GM19035 (cell line): ENCODE measurements around the gene SYTL3.
"Not testable (repeated sequence)": the region's sequence is repeated elsewhere in the genome, so short reads cannot be mapped to it uniquely, and the experiment has no call there.

Source experiments
- ATAC-seq: cut with Tn5 transposase; IDR thresholded peaks from one replicate; pipeline ENCODE4 v1.9.1; 2021; ENCODE audit not compliant: unreplicated experiment

Gene SYTL3

DNA sequence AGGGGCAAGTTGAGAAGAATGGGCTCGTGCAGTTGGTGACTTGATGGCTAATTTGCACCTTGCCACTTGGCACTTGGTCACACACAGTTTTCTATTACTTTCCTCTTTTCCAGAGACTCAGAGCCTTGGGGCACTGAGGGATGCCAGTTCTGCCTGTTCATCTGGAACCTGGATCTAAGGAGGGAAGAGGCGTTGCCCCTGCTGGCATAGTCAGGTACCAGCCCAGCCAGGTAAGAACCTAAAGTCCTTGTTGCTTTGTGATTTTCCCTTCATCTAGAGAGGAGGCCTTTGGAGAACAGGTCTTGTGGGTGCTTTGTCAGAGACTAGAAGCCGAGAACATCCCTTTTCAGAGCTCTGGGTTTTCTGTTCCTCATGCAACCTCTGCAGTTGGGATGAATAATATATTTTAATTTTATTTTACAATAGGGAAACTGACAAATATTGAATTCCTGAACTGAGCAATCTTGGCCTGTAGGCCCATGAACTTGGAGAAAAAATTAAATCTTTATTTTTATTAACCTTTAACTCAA is 11.4 kb downstream of the SYTL3 start:
- ATAC-seq: no peak

DNA sequence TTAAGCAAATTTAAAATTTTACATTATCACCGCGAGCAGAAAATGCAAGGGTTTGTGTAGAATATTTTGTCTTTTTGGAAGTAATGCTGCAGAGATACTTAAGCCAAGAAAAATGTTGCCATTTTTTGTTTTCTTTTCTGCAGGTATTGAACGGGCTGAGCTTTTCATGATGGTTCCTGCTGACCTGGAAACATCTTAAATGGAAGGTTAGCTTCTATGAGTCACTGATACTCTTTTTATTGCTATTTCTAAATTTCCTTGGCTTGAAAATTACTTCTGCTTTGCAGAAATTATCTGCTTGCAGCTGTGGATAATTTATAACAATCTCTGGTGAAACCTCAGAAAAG is 12.7 kb downstream of the SYTL3 start:
- ATAC-seq: no peak

DNA sequence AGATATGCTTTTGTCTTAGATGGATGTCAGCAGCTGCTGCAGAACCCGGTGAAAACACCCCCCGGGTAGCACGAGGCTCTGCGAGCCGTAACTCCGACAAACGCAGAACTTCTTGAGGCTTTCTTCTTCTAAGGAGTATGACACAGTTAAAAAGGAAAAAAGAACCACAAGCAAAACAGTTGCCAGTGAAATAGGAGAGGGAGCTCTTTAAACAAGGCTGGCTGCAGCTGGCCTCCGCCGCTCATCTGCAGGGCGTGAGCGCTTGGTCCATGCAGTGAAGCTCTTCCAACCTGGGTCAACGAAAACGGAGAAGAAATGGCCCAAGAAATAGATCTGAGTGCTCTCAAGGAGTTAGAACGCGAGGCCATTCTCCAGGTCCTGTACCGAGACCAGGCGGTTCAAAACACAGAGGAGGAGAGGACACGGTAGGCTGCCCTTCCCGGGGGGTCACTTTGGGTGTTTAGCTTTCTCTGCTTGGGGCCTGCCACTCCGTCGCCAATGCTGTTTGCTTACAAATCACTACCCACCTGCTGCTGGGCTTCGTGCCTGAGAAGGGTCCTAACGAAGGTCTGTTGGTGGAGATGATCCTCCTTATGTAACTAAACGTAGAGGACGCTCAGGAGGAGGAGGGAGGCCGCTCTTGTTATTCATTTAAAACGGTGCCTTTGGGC is 13.2 kb downstream of the SYTL3 start:
- no peak for ATAC-seq

DNA sequence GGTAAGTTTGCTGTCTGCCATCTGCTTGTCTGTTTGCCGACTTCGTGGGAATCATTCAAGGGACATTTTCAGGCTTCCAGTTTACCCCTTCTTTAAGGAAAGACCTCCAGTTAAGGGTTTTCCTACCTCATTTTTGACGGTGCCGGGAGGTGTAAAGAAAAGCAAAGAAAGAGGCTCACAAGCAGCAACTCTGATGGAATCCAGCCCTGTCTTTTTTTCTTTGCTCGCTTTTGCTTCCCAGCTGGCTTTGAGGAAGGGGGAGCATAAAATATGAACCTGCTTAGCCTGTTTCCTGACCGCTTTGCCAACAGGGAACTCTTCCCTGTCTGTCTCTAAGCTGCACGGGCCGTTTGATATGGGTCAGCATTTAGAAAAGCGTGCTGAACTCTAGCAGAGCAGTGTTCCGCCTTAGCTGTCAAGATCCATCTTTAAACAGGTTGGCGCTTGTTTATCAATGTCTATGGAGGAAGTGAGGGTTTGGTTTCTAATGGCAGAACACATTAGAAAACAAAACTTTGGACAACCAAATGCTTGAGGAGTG is 13.8 kb downstream of the SYTL3 start:
- no peak for ATAC-seq

DNA sequence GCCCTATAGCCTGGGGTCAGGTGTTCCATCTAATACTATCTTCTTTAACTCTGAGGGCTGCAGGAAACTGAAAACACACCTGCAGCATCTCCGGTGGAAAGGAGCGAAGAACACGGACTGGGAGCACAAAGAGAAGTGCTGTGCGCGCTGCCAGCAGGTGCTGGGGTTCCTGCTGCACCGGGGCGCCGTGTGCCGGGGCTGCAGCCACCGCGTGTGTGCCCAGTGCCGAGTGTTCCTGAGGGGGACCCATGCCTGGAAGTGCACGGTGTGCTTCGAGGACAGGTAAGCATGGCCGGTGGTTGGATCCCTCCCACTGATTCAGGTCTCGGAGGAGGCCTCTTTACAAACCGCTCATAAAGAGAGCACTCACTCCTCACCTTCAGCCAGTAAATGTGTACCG is 15.5 kb downstream of the SYTL3 start:
- no peak for ATAC-seq

DNA sequence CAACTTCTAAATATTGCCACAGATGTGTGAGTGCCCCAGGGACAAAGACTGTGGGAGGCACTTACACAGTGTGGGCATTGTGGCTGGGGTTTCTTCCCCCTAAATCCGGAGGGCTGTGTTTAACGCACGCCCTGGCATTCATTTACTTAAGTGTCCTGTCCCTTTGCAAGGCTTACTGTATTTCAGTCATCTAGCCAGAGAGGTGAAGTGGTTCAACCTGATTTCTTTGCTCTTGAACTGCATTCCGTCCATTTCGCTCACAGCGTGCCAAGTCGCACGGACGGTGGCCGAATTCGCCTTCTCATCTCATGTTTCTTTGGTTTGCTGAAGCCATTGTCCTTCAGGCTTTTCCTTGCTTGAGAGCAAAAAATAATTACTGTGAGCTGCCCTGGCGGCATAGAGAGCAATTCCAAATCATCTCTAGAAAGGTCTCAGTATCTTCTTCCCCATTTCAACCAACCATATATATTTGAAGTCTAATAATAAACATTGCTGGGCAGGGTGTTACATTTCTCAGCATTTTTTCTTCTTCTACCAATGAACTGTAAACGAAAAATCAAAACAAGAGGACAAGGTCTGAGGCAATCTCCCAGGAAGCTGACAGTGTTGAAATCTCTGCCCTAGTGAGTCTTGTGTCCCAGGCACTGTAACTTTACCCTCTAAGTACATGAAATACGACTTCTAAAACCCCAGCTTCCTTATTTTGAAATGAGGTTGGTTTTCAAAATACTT is 16.9 kb downstream of the SYTL3 start:
- ATAC-seq: no peak

DNA sequence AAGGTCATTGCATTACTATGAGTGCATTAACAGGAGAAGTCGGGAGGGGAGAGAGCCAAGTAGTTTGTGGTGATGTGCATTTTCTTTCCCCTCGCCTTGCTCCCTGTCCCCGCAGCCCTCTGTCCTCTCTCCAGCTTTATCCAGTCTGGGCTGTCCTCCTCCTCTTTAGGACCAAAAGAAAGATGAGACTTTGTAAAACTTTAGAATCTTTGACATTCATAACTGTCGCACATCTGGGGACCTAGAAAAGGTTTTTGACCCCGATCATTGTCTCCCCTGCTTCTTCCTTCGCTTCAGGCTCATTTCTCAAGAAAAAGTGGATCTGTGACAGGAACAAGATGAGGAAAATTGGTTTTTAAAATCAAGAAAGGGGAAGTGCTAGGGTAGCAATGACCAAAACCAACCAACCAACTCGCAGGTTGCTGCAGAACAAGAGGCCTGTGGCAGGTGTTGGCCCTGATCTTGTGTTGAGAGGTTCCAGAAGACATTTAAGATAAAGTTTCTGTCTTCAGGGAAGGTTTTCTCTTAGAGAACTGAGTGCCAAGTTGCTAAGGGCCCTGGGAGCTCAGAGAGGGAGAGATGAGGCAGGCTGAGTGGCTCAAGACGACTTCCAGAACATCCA is 17.6 kb downstream of the SYTL3 start:
- no peak for ATAC-seq

DNA sequence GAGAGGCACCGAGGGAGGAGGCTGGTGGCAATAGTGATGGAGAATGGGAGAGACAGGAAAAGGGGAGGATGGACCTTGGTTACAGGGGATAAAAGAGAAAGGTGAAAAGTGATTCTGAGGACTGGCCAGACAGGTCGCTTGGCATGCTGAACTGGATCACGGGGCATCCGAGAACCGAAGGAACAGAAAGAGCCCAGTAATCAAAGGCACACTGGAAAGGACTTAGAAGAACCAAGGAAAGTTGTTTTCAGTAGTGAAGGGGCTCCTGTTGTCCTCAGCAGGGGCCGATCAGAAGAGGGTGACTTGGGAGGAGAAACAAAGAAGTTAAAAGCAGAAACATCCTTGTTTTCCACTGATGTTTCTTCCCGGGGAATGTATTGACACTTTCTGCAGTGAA is 18.9 kb downstream of the SYTL3 start:
- ATAC-seq: no peak

DNA sequence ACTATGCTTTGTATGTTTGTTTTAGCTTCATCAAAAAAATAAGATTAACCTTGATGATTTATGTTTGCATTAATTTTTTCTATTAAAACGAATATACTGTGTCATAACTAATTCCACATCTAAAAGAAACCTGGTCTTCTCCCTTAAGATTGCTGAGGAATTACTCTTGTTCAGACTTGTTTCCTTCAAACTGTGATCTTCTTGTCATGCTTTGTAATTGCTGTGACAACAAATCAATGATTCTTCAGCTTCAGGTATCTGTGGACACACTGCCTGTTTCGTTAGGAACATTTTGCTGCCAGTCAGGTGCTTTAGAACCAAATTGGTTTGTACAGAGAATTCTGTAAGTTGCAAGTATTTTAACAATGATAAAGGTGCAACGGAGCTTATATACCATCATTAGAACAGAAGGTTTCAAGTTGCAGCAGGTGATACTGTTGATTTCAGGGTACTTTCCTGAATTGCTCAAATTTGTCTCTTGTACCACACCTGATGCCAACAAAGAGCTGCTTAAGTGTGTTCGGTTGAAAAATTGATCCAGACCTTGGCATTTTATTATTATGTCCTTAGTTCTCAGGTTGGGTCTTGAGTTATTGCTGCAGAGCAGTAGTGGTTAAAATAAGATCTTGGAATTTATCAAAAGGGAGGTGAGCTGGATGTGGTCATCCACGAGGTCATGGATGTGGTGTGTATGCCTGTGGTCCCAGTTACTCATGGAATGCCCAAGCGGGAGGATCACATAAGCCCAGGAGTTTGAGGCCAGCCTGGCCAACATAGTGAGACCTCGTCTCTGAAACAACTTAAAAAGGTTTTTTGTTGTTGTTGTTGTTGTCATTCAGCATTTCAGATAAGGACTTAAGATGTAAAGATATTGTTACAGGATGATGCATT is 19.5 kb downstream of the SYTL3 start:
- ATAC-seq: no peak

DNA sequence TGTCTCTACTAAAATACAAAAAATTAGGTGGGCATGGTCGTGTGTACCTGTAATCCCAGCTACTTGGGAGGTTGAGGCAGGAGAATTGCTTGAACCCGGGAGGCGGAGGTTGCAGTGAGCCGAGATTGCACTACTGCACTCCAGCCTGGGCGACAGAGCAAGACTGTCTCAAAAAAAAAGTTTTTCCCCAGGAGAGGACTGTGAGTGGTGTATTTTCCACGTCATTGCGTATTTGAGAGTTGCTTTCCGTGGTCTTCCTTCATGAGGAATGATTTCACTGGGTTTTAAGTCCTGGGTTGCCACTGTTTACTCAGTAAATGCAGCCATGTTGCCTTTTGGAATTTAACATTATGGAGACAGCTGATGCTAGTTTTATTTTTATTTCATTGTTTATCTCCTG is 22.3 kb downstream of the SYTL3 start:
- ATAC-seq: not testable (repeated sequence)

DNA sequence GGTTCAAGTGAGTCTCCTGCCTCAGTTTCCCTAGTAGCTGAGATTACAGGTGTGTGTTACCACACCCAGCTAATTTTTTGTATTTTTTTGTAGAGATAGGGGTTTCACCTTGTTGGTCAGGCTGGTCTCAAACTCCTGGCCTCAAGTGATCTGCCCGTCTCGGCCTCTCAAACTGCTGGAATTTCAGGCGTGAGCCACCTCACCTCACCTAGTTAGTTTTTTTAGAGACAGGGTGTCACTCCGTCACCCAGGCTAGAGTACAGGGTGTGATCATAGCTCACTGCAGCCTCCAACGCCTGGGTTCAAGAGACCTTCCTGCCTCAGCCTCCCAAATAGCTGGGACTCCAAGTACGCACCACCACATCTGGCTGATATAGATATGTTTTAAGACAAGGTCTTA is 22.9 kb downstream of the SYTL3 start:
- no peak for ATAC-seq

DNA sequence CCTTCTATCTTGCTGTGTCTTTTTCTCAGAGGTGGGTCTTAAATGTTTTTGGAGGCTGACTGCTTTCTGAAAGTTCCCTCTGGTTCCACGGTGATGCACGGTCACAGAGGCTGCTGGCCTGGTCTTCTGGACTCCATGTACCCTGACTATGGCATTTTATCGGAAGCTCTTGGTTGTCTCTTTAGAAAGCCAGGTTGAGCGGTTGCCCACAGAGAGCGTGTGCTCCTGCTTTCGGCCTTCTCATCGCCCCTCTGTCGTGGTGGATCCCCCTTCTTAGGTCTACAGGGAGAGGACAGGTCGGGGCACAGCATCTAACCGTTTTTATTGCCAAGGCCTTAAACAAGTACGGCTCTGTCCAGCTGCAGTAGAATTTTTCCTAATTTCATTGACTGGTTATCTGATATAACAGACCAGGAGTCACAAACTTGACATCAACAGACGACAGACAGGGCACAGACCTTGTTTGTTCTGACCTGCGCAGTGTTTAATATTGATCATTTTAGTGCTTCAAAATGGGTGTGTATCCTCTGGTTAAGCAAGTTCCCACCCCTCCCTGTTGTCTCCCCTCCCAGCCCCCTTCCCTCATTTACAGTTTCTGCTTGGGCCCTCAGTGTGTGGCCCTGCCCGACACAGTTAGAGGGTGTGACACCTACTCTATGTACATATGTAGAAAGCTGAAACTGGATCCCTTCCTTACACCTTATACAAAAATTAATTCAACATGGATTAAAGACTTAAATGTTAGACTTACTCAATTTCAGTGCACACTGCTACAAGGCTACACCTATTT is 24.7 kb downstream of the SYTL3 start:
- ATAC-seq: no peak

DNA sequence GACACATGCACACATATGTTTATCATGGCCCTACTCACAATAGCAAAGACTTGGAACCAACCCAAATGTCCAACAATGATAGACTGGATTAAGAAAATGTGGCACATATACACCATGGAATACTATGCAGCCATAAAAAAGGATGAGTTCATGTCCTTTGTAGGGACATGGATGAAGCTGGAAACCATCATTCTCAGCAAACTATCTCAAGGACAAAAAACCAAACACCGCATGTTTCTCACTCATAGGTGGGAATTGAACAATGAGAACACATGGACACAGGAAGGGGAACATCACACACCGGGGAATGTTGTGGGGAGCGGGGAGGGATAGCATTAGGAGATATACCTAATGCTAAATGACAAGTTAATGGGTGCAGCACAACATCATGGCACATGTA is 27.2 kb downstream of the SYTL3 start:
- ATAC-seq: not testable (repeated sequence)

DNA sequence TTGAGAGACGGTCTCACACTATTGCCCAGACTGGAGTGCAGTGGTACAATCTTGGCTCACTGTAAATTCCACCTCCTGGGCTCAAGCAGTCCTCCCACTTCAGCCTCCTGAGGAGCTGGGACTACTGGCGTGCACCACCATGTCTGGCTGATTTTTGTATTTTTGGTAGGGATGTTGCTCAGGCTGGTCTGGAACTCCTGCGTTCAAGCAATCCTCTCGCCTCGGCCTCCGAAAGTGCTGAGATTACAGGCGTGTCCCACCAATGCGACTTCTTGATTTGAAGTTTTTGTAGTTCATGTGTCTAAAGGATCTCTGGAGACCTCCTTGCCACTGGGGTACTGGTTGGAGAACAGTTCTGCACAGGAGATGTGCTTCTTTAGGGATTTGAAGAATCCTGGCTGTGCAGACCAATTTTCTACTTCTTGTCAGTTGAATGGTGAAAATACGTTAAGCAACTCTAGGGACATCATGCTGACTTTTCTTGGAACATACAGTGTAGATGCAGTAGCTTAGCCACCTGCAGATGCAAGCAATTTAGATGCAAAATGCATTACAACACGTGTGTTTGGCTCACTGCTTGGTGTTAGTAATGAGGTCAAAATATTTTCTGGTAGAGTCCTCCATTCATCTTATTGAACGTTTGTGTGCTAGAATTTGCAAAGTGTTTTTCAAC is 28.2 kb downstream of the SYTL3 start:
- no peak for ATAC-seq

DNA sequence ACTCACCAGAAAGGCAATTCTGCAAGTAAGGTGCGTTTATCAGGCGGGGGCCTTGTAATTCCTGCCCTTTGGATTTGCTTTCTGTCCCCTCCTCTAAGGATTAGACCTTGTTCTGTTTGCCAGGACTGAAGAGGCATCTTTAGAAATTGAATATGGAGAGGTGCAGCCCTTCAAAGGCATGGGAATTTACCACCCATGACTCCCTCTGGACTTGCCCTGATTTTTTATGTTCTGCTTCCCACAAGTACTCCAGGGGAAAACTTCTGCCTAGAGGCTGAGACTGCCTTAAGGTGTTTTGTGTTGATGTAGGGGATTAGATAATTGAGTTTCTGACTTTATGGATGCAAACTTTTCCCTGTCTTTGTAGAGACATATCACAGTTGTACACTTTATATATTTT is 30.2 kb downstream of the SYTL3 start:
- no peak for ATAC-seq

DNA sequence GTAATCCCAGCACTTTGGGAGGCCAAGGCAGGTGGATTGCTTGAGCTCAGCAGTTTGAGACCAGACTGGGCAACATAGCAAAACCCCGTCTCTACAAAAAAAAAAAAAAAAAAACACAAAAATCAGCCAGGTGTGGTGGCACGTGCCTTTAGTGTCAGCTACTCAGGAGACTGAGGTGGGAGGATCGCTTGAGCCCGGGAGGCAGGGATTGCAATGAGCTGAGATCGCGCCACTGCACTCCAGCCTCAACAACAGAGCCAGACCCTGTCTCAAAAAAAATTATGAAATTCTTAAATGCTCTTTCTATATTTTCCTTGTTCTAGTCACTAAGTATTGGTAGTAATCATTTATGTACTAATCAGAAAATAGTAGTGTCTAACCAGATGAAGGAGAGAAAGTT is 30.6 kb downstream of the SYTL3 start:
- no peak for ATAC-seq

DNA sequence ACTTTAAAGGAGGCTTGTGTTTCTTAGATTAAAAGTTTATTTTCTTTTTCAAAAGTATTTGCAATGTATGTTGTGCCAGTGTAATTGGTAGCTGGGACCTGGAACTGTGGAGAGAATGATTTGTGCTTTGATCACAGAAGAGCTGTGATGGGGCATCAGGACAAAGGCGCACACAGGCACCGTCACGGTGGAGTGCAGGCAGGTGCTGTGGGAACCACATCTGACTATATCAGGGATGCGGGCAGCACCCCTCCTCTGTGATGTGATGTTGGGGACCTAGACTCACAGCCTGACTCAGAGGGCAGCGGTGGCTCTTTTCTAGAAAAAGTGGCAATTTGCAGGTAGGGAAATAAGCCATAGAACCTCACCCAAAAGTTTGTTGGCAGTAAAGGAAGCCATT is 34.5 kb downstream of the SYTL3 start:
- ATAC-seq: no peak

DNA sequence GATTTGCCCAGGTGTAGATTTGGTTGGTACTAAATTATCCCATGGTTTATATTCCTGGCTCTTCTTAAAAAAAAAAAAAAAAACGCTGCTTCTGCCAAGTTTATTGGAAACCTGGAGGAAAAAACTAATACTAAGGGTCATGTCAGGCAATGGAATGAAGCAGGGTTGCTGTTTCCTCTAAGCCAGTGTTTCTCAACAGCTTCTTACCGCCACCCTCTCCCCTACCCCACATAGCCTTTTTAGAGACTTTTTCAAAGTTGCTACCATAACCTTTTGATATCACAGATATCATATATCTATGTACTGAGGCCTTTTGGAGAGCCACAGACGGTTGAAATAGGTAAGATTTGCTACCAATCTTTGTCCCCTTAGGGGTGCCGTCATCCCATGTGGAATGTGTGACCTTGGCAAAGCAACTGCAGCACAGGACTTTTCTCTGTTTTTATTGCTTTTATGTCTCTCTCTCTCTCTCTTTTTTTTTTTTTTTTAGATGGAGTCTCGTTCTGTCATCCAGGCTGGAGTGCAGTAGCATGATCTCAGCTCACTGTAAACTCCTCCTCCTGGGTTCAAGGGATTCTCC is 35.0 kb downstream of the SYTL3 start:
- ATAC-seq: no peak

DNA sequence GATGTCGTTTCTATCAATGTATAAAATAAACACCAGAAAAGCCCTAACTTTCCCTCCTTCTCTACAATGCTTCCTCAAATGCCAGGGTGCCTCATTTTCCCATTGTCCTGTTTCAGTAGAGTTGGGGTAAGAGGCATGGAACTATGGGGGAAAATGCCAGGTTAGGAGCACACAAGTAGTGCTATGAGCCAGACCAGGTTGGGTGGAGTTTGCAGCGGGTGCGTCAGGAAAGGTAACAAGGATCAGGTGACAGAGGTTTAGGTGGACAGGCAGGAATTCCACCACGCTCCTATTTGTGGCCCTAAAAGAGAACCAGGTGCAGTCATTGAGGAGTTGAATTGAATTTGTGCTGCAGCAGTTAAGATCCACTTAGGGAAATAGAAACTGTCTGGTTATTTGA is 36.5 kb downstream of the SYTL3 start:
- ATAC-seq: no peak
